Activated CD8-positive, alpha-beta memory T cell treated with anti-CD3 and anti-CD28 coated beads, Interleukin-2, amount 10 ng/mL, durations not matched to agents 7 days and 5 days (primary cell): Measurements from ENCODE around the gene ENDOV. TPM values are rescaled to one million over a fixed set of nuclear protein-coding genes. Genes with fewer than 3 reads are reported as not detected.
A peak's percentile ranks its signal among the peaks of the same experiment; 100 is the strongest.
"Not testable (repeated sequence)": the region's sequence is repeated elsewhere in the genome, so short reads cannot be mapped to it uniquely, and the experiment has no call there.

Experiments used
- ATAC-seq: fragments of 150-1000 bp; cut with Tn5 transposase; one replicate; pipeline ENCODE4 v1.10.0; 2021; ENCODE audit warnings: moderate library complexity
- CTCF ChIA-PET: fragments of 350-600 bp; sonication (Branson Sonifier 250); formaldehyde crosslinking; loops from one replicate; lab custom pipeline; 2021; ENCODE audit warnings: antibody characterized with exemption; lab: Charles Lee
- DNase-seq: peaks from one replicate; pipeline ENCODE4 v3.0.0-alpha.2; 2020
- H3K27ac Mint-ChIP-seq: one replicate; pipeline ENCODE4 v1.8.0; 2021; ENCODE audit warnings: mild to moderate bottlenecking, mixed read lengths
- H3K27me3 Mint-ChIP-seq: one replicate; pipeline ENCODE4 v1.8.0; 2021; ENCODE audit warnings: mixed read lengths
- H3K36me3 Mint-ChIP-seq: one replicate; pipeline ENCODE4 v1.8.0; 2021; ENCODE audit warnings: mild to moderate bottlenecking, mixed read lengths
- H3K4me1 Mint-ChIP-seq: one replicate; pipeline ENCODE4 v1.8.0; 2021; ENCODE audit warnings: mixed read lengths
- H3K4me3 Mint-ChIP-seq: one replicate; pipeline ENCODE4 v1.8.0; 2021; ENCODE audit warnings: mild to moderate bottlenecking, moderate library complexity, mixed read lengths
- H3K9me3 Mint-ChIP-seq: one replicate; pipeline ENCODE4 v1.8.0; 2022; ENCODE audit warnings: low read depth, mixed read lengths
- total RNA-seq, 2 experiments: library from RNA; stranded (reverse); gene quantifications; one replicate each; pipeline ENCODE4 v1.2.3, GENCODE V29; 2021

The ENDOV gene
- total RNA-seq, 2 experiments from 2014 or later: 15.1 to 18.4 TPM

DNA sequence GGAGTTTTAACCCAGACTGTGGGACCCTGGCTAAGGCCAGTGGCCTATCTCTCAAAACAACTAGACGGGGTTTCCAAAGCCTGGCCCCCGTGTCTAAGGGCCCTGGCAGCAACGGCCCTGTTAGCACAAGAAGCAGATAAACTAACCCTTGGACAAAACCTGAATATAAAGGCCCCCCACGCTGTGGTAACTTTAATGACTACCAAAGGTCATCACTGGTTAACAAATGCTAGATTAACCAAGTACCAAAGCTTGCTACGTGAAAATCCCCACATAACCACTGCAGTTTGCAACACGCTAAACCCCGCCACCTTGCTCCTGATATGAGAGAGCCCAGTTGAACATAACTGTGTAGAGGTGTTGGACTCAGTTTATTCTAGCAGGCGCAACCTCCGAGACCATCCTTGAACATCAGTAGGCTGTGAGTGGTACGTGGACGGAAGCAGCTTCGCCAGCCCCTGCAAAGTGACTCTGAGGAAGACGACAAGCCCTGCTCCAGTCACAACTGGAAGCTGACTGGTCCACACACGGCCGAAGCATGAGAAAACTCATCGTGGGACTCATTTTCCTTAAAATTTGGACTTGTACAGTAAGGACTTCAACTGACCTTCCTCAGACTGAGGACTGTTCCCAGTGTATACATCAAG, 4.4 kb upstream of the ENDOV start:
- H3K9me3 Mint-ChIP-seq, CTCF ChIA-PET: not testable (repeated sequence)

DNA sequence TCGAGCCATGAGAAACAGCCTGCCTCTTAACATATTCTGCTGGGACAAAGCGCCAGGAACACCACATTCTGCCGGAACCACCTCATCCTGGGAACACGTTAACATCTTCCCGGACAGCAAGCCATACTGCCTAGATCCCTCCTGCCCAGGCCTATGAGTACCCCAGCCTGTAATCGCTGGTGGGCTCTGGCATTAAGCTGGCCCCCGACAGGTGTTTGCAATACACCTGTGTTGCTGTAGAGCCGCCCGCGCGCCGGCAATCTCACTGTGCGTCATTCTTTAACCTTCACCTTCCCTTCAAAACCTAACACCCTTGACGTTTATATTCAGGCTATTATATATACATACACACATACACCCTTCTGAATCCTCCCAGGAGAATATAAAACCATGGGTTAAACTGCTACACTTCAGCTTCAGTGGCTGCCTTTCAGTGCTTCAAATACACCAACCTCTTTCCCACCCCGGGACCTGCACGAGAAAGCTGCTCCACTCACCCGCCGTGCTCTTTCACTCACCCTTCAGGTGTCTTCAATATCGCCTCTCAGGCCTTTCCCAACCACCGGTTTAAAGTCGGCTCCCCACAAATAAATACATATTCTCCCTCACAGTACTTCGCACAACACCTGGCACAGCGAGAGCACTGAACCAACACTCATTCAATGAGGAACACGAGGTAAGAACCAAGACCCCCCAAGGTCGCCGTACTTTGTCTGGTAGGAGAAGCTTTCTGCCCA, 1.0 kb upstream of the ENDOV start:
- Mint-ChIP-seq H3K27me3 (peaks cover 44% of the 10 kb centered on the region), H3K4me3 (peak overlapping the region; percentile 80), H3K27ac (no peak overlapping the region), H3K9me3 (no peaks in the 10 kb centered on the region), H3K4me1 (peaks cover 17% of the 10 kb centered on the region), H3K36me3 (peaks cover 2% of the 10 kb centered on the region)
- DNase-seq: no peak
- CTCF ChIA-PET: interaction anchor here (0.9 to 1.4 kb wide), 6 partner anchors 9 to 575 kb away, joined by 3 to 6 read pairs (median 3); no protein-coding TSS in a partner anchor
- no peak for ATAC-seq

More for the DNA sequence above, 4.4 kb upstream of the ENDOV start:
- ATAC-seq, H3K27ac Mint-ChIP-seq, H3K4me3 Mint-ChIP-seq, DNase-seq, H3K36me3 Mint-ChIP-seq, H3K4me1 Mint-ChIP-seq: not testable (repeated sequence)
- H3K27me3 Mint-ChIP-seq: peaks cover 48% of the 10 kb centered on the region

DNA sequence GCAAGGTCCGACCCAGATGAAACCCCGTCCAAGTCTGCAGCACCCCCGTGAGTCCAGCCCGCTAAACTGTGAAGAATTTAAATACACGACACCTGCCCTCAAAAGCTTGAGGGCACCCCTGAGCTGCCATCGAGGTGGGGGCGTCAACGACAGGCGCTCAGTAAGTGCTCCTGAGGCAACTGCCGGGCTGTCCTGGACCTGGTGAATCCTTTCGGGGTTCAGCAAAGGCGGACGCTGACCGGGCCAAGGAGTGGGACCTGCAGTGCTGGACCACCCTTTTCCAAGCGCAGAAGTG, 512 bp upstream of the ENDOV start:
- Mint-ChIP-seq H3K4me1 (peaks cover 17% of the 10 kb centered on the region), H3K4me3 (peak overlapping the region; percentile 80), H3K27ac (no peak overlapping the region), H3K27me3 (peaks cover 40% of the 10 kb centered on the region), H3K9me3 (no peaks in the 10 kb centered on the region), H3K36me3 (peaks cover 2% of the 10 kb centered on the region)
- DNase-seq: no peak
- CTCF ChIA-PET: interaction anchor here (1.0 to 1.4 kb wide), 5 partner anchors 10 to 575 kb away, joined by 3 to 6 read pairs (median 3); no protein-coding TSS in a partner anchor
- no peak for ATAC-seq

DNA sequence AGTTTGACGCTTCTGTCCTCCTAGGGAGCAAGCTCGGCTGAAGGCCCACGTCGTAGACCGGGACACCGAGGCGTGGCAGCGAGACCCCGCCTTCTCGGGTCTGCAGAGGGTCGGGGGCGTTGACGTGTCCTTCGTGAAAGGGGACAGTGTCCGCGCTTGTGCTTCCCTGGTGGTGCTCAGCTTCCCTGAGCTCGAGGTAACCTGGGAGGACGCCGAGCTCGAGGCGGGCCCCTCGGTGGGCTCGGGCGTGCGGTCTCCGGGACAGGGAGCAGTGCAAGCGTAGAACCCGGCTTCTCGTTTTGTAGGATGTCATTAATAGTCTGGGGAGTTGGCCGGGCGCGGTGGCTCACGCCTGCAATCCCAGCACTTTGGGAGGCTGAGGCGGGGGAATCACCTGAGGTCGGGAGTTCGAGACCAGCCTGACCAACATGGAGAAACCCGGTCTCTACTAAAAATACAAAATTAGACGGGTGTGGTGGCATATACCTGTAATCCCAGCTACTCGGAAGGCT, 715 bp downstream of the ENDOV start:
- Mint-ChIP-seq H3K4me3 (peak overlapping the region; percentile 80), H3K27ac (peak overlapping the region; percentile 79), H3K27me3 (peaks cover 32% of the 10 kb centered on the region), H3K36me3 (peaks cover 2% of the 10 kb centered on the region), H3K9me3 (no peaks in the 10 kb centered on the region), H3K4me1 (peaks cover 17% of the 10 kb centered on the region)
- DNase-seq (no peak), ATAC-seq (no peak)
- CTCF ChIA-PET: interaction anchor here (1.0 to 1.4 kb wide), 5 partner anchors 12 to 575 kb away, joined by 3 to 6 read pairs (median 5); no protein-coding TSS in a partner anchor

DNA sequence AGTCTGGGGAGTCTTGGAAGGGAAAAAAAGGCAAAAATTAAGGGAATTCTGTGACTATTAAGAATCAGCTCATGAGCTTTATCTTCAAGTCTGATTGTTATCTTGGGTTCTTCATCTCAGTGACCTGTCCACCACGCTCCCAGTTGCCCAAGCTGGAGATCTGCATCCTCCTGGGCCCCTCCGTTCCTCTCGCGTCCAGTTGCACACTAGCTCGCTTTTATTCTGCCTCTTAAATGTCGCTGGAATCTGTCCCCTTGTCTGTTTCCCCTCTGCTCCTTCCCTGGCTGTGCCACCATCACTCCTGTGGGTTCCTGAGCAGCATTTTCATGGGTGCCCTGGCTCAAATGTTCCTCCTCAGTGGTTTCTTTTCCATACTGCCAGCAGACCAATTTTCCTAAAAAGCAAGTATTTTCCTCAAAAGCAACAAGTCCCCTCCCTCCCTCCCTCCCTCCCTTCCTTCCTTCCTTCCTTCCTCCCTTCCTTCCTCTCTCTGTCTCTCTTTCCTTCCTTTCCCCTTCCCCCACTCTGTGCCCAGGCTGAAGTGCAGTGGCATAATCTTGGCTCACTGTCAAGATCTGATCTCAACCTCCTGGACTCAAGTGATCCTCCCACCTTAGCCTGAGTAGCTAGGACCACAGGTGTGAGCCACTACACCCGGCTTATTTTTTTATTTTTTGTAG, 1.4 kb downstream of the ENDOV start:
- peaks cover 32% of the 10 kb centered on the region for H3K27me3 Mint-ChIP-seq
- peak overlapping the region; percentile 28 for H3K27ac Mint-ChIP-seq
- ATAC-seq (no peak), DNase-seq (no peak)
- peak overlapping the region; percentile 80 for H3K4me3 Mint-ChIP-seq
- no peaks in the 10 kb centered on the region for H3K9me3 Mint-ChIP-seq
- peaks cover 2% of the 10 kb centered on the region for H3K36me3 Mint-ChIP-seq
- CTCF ChIA-PET: interaction anchor here (0.8 to 1.6 kb wide), 6 partner anchors 11 to 574 kb away, joined by 3 to 6 read pairs (median 4); no protein-coding TSS in a partner anchor
- H3K4me1 Mint-ChIP-seq: peaks cover 17% of the 10 kb centered on the region

DNA sequence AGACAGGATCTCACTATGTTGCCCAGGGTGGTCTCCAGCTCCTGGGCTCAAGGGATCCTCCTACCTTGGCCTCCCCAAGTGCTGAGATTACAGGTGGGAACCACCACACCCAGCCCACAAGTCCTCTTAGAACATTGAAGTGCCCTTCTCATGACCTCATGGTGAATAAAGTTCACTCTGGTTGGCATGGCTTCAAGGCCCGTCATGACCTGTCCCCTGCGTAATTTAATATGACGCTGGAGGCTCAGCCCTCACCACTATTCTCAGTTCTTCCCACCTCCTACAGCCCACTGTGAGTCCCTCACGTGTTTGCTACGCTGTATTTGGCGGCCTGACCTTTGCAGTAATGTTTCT, 1.9 kb downstream of the ENDOV start:
- no peak for DNase-seq
- CTCF ChIA-PET: interaction anchor here (0.8 to 1.6 kb wide), 2 partner anchors 10 to 571 kb away, joined by 3 to 5 read pairs; no protein-coding TSS in a partner anchor
- H3K27me3 Mint-ChIP-seq: peaks cover 27% of the 10 kb centered on the region
- no peaks in the 10 kb centered on the region for H3K9me3 Mint-ChIP-seq
- peaks cover 17% of the 10 kb centered on the region for H3K4me1 Mint-ChIP-seq
- H3K36me3 Mint-ChIP-seq: peaks cover 2% of the 10 kb centered on the region
- H3K4me3 Mint-ChIP-seq: peak overlapping the region; percentile 80
- ATAC-seq: no peak
- no peak overlapping the region for H3K27ac Mint-ChIP-seq

DNA sequence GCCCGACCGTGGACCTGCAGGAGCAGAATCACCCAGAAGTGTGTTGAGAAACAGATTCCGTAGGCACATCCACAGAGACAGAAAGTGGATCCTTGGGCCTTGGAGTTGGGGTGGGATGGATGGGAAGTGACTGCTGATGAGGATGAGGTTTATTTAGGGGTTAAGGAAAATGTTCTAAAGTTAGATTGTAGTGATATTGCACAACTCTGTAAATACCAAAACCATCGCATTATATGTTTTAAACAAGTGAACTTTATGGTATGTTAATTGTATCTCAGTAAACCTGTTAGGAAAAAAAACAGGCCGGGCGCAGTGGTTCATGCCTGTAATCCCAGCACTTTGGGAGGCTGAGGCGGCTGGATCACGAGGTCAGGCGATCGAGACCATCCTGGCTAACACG, 3.6 kb downstream of the ENDOV start:
- ATAC-seq: no peak
- CTCF ChIA-PET: no interaction called here
- peaks cover 2% of the 10 kb centered on the region for H3K36me3 Mint-ChIP-seq

DNA sequence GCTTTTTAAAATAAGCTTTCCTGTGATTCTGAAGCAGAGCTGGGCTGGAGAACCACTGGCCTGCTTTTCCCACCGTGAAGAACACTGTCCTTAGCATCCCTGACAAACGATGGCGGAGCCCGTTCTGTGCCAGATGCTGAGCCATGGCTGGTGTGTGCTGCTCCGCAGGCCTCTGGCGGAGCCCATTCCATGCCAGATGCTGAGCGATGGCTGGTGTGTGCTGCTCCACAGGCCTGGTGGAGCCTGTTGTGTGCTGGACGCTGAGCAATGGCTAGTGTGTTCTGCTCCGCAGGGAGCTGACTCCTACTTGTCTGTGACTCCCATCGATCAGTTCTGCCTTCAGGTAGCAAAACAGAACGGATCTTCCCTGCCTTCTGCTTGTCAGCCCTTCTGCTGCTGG, 4.3 kb downstream of the ENDOV start:
- H3K4me3 Mint-ChIP-seq: no peak overlapping the region

More for the DNA sequence above, 3.6 kb downstream of the ENDOV start:
- no peak for DNase-seq
- Mint-ChIP-seq H3K4me1 (peaks cover 17% of the 10 kb centered on the region), H3K27ac (no peak overlapping the region), H3K9me3 (no peaks in the 10 kb centered on the region), H3K27me3 (peaks cover 11% of the 10 kb centered on the region), H3K4me3 (no peak overlapping the region)

DNA sequence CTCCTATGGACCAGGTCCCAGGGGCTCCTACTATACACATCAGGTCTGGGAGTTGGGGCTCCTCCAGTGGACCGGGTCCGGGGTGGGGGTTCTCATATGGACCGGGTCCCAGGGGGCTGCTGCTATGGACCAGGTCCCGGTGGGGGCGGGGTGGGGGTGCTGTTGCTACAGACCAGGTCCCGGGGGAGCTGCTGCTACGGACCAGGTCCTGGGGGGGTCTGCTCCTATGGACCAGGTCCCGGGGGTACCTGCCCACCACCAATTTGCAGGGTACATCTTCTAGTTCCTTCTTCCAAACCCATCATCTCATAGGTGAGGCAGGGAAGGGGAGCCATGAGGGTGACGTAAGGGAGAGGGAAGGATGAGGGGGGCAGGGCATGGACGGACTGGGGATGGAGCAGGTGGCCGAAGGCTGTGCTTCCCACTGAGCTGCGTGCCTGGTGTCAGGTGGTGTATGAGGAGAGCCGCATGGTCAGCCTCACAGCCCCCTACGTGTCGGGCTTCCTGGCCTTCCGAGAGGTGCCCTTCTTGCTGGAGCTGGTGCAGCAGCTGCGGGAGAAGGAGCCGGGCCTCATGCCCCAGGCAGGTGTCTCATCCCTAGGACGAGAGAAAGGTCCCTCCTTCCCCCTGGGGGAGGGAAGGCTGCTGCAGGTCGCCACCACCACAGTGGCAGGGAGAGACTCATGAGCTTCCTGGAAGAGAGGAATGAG, 6.6 kb downstream of the ENDOV start:
- no peaks in the 10 kb centered on the region for H3K9me3 Mint-ChIP-seq
- H3K36me3 Mint-ChIP-seq: peaks cover 2% of the 10 kb centered on the region
- H3K4me3 Mint-ChIP-seq: no peak overlapping the region
- ATAC-seq (no peak), DNase-seq (no peak)
- peaks cover 19% of the 10 kb centered on the region for H3K4me1 Mint-ChIP-seq
- CTCF ChIA-PET: interaction anchor here (1.2 kb wide), 1 partner anchor 154 kb away, joined by 3 read pairs; no protein-coding TSS in a partner anchor
- H3K27ac Mint-ChIP-seq: no peak overlapping the region
- H3K27me3 Mint-ChIP-seq: no peaks in the 10 kb centered on the region

More for the DNA sequence above, 4.3 kb downstream of the ENDOV start:
- Mint-ChIP-seq H3K9me3 (no peaks in the 10 kb centered on the region), H3K27me3 (peaks cover 5% of the 10 kb centered on the region), H3K36me3 (peaks cover 2% of the 10 kb centered on the region), H3K27ac (no peak overlapping the region), H3K4me1 (peaks cover 21% of the 10 kb centered on the region)
- DNase-seq (no peak), ATAC-seq (no peak)
- CTCF ChIA-PET: interaction anchor here (0.6 kb wide), 1 partner anchor 465 kb away, joined by 3 read pairs; no protein-coding TSS in a partner anchor

DNA sequence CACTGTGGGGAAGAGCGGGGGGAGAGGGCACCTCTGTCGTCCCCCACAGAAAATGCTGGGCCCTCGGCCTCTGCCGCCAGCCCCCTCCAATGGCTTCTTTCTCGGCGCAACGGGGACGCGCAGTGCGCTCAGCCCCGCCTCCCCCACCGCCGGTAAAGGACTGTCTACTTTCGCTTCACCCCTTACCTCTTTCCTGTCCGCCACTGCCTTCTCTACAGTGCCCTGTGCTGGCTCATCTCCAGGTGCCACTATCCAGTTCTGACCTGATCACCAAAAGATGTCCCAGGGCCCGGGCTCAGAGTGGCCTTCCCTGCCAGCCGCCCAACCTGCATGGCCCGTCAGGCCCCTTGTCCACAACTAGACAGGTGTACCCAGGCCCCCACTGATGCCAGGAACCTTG, 7.3 kb downstream of the ENDOV start:
- no peak for ATAC-seq
- Mint-ChIP-seq H3K4me1 (peaks cover 20% of the 10 kb centered on the region), H3K27ac (no peak overlapping the region), H3K4me3 (no peak overlapping the region), H3K36me3 (peaks cover 2% of the 10 kb centered on the region), H3K9me3 (no peaks in the 10 kb centered on the region), H3K27me3 (no peaks in the 10 kb centered on the region)
- no peak for DNase-seq
- CTCF ChIA-PET: interaction anchor here (1.2 kb wide), 1 partner anchor 153 kb away, joined by 3 read pairs; no protein-coding TSS in a partner anchor

DNA sequence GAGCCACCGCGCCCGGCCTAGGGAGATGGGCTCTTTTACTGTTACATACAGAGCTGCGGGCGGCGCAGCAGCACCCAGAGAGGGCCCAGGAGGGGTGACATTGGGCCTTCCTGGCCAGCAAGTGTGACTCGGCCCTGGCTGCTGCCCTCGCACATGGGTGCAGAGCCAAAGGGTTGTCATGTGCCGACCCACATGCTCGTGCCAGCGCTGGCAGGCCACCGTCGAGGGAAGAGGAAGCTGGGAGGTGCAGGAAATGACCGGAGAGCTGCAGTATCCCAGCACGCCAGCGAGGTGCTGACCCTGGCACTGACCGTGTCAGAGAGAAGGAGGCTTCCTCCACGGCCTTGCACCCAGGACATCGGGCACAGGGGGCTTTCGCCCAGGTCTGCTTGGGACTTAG, 8.0 kb downstream of the ENDOV start:
- H3K4me1 Mint-ChIP-seq: peaks cover 20% of the 10 kb centered on the region
- ATAC-seq (no peak), DNase-seq (no peak)
- H3K27ac Mint-ChIP-seq: no peak overlapping the region
- H3K9me3 Mint-ChIP-seq: no peaks in the 10 kb centered on the region
- H3K27me3 Mint-ChIP-seq: no peaks in the 10 kb centered on the region
- H3K4me3 Mint-ChIP-seq: no peak overlapping the region
- CTCF ChIA-PET: no interaction called here
- H3K36me3 Mint-ChIP-seq: peaks cover 2% of the 10 kb centered on the region

DNA sequence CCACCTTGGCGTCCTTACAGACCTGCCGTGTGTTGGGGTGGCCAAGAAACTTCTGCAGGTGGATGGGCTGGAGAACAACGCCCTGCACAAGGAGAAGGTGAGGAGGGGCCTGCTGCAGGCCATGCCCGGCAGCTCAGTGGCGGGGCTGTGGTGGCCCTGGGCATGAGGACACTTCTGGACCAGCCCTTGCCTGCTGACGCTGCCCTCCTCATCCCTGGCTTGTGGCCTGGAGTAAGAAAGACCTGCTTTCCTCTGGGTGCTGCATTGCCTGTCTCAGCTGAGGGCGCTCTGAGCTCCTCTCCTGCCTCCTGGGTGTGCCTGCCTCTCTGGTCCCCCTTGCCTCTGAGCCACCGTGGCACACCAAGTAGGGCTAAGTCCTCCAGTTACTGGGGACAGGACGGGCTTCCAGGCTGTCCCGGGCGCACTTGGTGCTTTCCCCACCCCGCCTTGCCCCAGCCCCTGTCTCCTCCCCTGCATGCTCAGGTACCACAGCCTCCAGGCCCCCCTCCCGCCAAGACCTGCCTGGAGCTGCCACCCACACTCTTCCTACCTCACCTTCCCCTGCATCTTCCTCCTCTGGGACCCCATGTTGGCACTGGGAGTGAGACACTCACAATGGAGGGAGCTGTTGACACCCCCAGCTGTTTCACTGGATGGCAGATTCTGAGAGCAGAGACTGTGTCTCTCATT, 8.7 kb downstream of the ENDOV start:
- Mint-ChIP-seq H3K4me3 (no peak overlapping the region), H3K9me3 (no peaks in the 10 kb centered on the region), H3K27ac (no peak overlapping the region), H3K36me3 (no peaks in the 10 kb centered on the region), H3K27me3 (no peaks in the 10 kb centered on the region), H3K4me1 (peaks cover 20% of the 10 kb centered on the region)
- no peak for ATAC-seq
- CTCF ChIA-PET: interaction anchor here (1.0 to 4.7 kb wide), 4 partner anchors 152 to 566 kb away, joined by 3 to 18 read pairs (median 4); no protein-coding TSS in a partner anchor
- DNase-seq: no peak
